ENCODE measurements around the gene C11orf16. TPM values are rescaled to one million over a fixed set of nuclear protein-coding genes. Genes with fewer than 3 reads are reported as not detected.

Gene C11orf16
- total RNA-seq, 4 donors from 2014 or later = not detected

DNA sequence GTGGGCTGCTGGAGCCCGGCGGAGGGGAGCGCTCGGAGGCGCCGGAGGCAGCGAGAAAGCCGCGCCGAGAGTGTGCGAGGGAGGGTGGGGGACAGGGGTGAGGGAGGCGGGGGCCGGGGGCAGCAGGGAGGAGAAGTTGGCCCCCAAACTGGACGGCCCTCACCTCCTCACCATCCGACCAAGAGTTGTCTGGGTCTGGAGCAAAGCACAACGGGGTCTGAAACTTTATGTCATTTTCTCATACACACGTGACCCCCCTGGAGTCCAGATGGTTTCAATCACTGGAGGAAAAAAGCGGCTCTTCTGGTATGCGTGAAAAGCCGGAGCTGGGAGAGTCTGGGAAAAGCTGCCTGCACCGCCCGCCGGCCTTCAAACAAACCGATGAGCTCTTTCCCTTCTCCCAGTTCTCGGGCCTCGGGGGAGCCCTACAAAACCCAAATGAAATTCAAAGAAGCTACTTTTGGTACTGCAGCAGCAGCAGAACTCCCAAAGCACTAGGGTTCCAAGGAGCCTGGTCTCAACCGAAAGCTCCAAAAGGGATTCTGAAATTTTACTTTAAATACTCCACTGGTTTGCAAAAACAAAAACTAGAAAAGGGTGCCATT lies 61.5 kb downstream of the C11orf16 start:
- in situ Hi-C loops (cut with MboI; ENCODE audit: low pct_ligation_motif_present in 1 of 4, low pct_unique_long_range_greater_than_20kb in 1 of 4, low sequenced_read_pairs in 3 of 4) = no loop called here
- Histone ChIP-seq H3K4me1 (peaks cover 0 to 70% (median 12%) of the 10 kb centered on the region in 4 donors), H3K36me3 (no peaks in the 10 kb centered on the region), H3K27me3 (peaks cover 9% of the 10 kb centered on the region), H3K27ac (peak overlapping the region; percentile 87 to 93 (median 92)), H3K4me3 (peak overlapping the region; percentile 71 to 95 (median 76)), H3K9me3 (no peaks in the 10 kb centered on the region)
- TF ChIP-seq POLR2A (IDR thresholded peaks at IDR 0.05) (peak; percentile 29), POLR2AphosphoS5 (IDR thresholded peaks at IDR 0.05) (peak; percentile 76 to 84 (median 84)), EP300 (IDR thresholded peaks at IDR 0.05; ENCODE audit: low read depth) (no peak)
- TF ChIP-seq, protein P1, sequence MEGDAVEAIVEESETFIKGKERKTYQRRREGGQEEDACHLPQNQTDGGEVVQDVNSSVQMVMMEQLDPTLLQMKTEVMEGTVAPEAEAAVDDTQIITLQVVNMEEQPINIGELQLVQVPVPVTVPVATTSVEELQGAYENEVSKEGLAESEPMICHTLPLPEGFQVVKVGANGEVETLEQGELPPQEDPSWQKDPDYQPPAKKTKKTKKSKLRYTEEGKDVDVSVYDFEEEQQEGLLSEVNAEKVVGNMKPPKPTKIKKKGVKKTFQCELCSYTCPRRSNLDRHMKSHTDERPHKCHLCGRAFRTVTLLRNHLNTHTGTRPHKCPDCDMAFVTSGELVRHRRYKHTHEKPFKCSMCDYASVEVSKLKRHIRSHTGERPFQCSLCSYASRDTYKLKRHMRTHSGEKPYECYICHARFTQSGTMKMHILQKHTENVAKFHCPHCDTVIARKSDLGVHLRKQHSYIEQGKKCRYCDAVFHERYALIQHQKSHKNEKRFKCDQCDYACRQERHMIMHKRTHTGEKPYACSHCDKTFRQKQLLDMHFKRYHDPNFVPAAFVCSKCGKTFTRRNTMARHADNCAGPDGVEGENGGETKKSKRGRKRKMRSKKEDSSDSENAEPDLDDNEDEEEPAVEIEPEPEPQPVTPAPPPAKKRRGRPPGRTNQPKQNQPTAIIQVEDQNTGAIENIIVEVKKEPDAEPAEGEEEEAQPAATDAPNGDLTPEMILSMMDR (IDR thresholded peaks at IDR 0.05) = no peak
- 5 to 57% methylated on average over 1 to 27 of the region's 27 CpGs for WGBS, 2 donors (ENCODE audit: low coverage in 1 of 2)
- DNase-seq = peak; percentile 57
- intact Hi-C loops (cut with DNase I; ENCODE audit: low total_unique reads) = no loop called here

DNA sequence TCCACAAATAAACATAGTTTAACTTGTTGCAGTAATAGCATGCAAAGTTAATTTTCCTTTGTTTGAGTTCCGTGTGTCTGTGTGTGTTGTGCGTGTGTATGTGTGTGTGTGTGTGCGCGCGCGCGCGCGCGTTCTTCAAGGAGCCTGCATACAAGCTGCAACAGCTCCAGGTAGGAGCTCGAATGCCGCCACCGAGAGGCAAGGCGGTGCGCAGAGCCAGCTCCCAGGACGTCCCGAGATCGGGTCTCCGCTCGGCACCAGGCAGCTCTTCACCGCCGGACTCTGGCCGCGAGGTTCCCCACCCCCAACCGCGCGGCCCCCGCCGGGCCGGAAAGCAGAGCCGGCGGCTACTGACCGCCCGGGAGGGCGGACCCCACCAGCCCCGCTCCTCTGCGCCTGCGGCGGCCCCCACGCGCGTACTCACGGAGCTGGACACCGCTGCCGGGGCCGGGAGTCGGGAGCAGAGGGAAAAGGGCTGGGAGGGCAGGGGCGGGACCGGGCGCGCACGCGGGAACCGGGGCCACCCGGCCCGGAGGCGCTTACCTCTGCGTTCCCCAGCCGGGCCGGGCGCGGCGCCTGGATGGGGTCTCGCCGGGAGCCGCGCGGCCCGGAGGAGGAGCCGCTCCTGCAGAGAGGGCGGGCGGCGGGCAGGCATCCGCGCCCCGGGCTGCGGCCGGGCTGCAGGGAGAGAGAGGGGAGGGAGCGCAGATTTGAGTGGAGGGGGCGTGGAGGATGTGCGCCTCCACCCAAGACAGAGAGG lies 62.2 kb downstream of the C11orf16 start:
- 1% methylated on average over 56 of the region's 81 CpGs; no CpG with 5 or more reads in 1 of the 2 donors for WGBS, 2 donors (ENCODE audit: low coverage in 1 of 2)
- no peaks in the 10 kb centered on the region for H3K9me3 ChIP-seq
- intact Hi-C loops (cut with DNase I; ENCODE audit: low total_unique reads) = no loop called here

More for the DNA sequence above, 62.2 kb downstream of the C11orf16 start:
- peaks cover 0 to 71% (median 12%) of the 10 kb centered on the region in 4 donors for H3K4me1 ChIP-seq
- DNase-seq = peak; percentile 81
- in situ Hi-C loops (cut with MboI; ENCODE audit: low pct_ligation_motif_present in 1 of 4, low pct_unique_long_range_greater_than_20kb in 1 of 4, low sequenced_read_pairs in 3 of 4) = no loop called here
- TF ChIP-seq EP300 (IDR thresholded peaks at IDR 0.05; ENCODE audit: low read depth) = no peak
- TF ChIP-seq POLR2AphosphoS5 (IDR thresholded peaks at IDR 0.05) = peak; percentile 15 to 48 (median 18)
- TF ChIP-seq POLR2A (IDR thresholded peaks at IDR 0.05) = peak; percentile 22
- H3K36me3 ChIP-seq = no peaks in the 10 kb centered on the region
- peaks cover 9% of the 10 kb centered on the region for H3K27me3 ChIP-seq
- H3K4me3 ChIP-seq = peak overlapping the region; percentile 71 to 95 (median 76)
- peak overlapping the region; percentile 87 to 93 (median 92) for H3K27ac ChIP-seq

Small RNA genes lying within 50 kb of the gene (small RNA-seq; reads per million reads assigned to genes)
- 0 reads per million in 4 donors for gene RF00019

Other genes starting within 250 kb of the C11orf16 start
- gene AKIP1, start 21.8 kb downstream of the C11orf16 start, total RNA-seq = 10 to 100 TPM in 2 of 4 donors, 1 to 10 TPM in 2; 5.2 to 21.2 (median 11.0) TPM
- not detected for gene ASCL3, start 10.1 kb upstream of the C11orf16 start, total RNA-seq
- 10 to 100 TPM; 20.5 to 93.9 (median 58.5) TPM for gene TMEM9B, start 31.5 kb upstream of the C11orf16 start, total RNA-seq
- gene NRIP3, start 71.1 kb upstream of the C11orf16 start, total RNA-seq = 1 to 10 TPM in 1 of 4 donors, under 1 TPM in 1, not detected in 2; 0.82 to 1.9 TPM
- gene SCUBE2, start 158.7 kb upstream of the C11orf16 start, total RNA-seq = 10 to 100 TPM in 2 of 4 donors, 1 to 10 TPM in 2; 4.6 to 20.0 (median 10.9) TPM

All from transverse colon (tissue), 4 donors.